Kasumi-1 (cell line): ENCODE results near the gene RNF169.

Experiments used
- DNase-seq, 2 experiments: peaks; one replicate each; lab custom pipeline; 2025; lab: John Stamatoyannopoulos, UW

RNF169 gene

GRCh38 chr11:74770456-74770855 lies 21.8 kb downstream of the RNF169 start:
- DNase-seq = no peak

- DNase-seq = no peak
Observed at GRCh38 chr11:74771139-74771538, 22.5 kb downstream of the RNF169 start.

- no peak for DNase-seq
Observed at GRCh38 chr11:74773476-74773875, 24.8 kb downstream of the RNF169 start.

- no peak for DNase-seq
Observed at GRCh38 chr11:74775762-74776161, 27.1 kb downstream of the RNF169 start.

GRCh38 chr11:74776546-74776945 lies 27.9 kb downstream of the RNF169 start:
- no peak for DNase-seq

GRCh38 chr11:74777038-74777437 lies 28.4 kb downstream of the RNF169 start:
- DNase-seq = no peak

GRCh38 chr11:74777877-74778276 lies 29.2 kb downstream of the RNF169 start:
- no peak for DNase-seq

- DNase-seq = no peak
Observed at GRCh38 chr11:74778581-74778980, 29.9 kb downstream of the RNF169 start.

- no peak for DNase-seq
Observed at GRCh38 chr11:74780248-74781005, 31.8 kb downstream of the RNF169 start.

GRCh38 chr11:74783241-74783871 lies 34.7 kb downstream of the RNF169 start:
- DNase-seq = peak; percentile 85 to 93

GRCh38 chr11:74784234-74784633 lies 35.6 kb downstream of the RNF169 start:
- no peak for DNase-seq

- DNase-seq = no peak
Observed at GRCh38 chr11:74784726-74785125, 36.1 kb downstream of the RNF169 start.

GRCh38 chr11:74786574-74786973 lies 37.9 kb downstream of the RNF169 start:
- no peak for DNase-seq

GRCh38 chr11:74791333-74792100 lies 42.9 kb downstream of the RNF169 start:
- no peak for DNase-seq

- no peak for DNase-seq
Observed at GRCh38 chr11:74806267-74806666, 57.6 kb downstream of the RNF169 start.

- no peak for DNase-seq
Observed at GRCh38 chr11:74809801-74810200, 61.2 kb downstream of the RNF169 start.

- DNase-seq = no peak
Observed at GRCh38 chr11:74815966-74816365, 67.3 kb downstream of the RNF169 start.

GRCh38 chr11:74816664-74817063 lies 68.0 kb downstream of the RNF169 start:
- DNase-seq = no peak

- no peak for DNase-seq
Observed at GRCh38 chr11:74818283-74818946, 69.8 kb downstream of the RNF169 start.

- no peak for DNase-seq
Observed at GRCh38 chr11:74819400-74819799, 70.8 kb downstream of the RNF169 start.

- DNase-seq = no peak
Observed at GRCh38 chr11:74820763-74821162, 72.1 kb downstream of the RNF169 start.

GRCh38 chr11:74822170-74822569 lies 73.5 kb downstream of the RNF169 start:
- DNase-seq = no peak
